Measurements from ENCODE around the gene IRAK2. TPM values are rescaled to one million over a fixed set of nuclear protein-coding genes. Genes with fewer than 3 reads are reported as not detected.
"Not testable (repeated sequence)": the region's sequence is repeated elsewhere in the genome, so short reads cannot be mapped to it uniquely, and the experiment has no call there.

Gene IRAK2
- total RNA-seq, 1 experiment from 2014 or later, result 1.1 TPM

GRCh38 chr3:10253731-10254130 lies 89.0 kb downstream of the IRAK2 start:
- DNase-seq (ENCODE audit: low spot score), result no peak

- no peak for DNase-seq (ENCODE audit: low spot score)
Observed at GRCh38 chr3:10255835-10256234, 91.1 kb downstream of the IRAK2 start.

- no peak for DNase-seq (ENCODE audit: low spot score)
Observed at GRCh38 chr3:10259036-10259435, 94.3 kb downstream of the IRAK2 start.

GRCh38 chr3:10259798-10260197 lies 95.1 kb downstream of the IRAK2 start:
- DNase-seq (ENCODE audit: low spot score), result no peak

- no peak for DNase-seq (ENCODE audit: low spot score)
Observed at GRCh38 chr3:10260211-10260701, 95.5 kb downstream of the IRAK2 start.

- no peak for DNase-seq (ENCODE audit: low spot score)
Observed at GRCh38 chr3:10262027-10262426, 97.3 kb downstream of the IRAK2 start.

- DNase-seq (ENCODE audit: low spot score), result no peak
Observed at GRCh38 chr3:10263646-10264363, 99.1 kb downstream of the IRAK2 start.

- no peak for DNase-seq (ENCODE audit: low spot score)
Observed at GRCh38 chr3:10265833-10266232, 101.1 kb downstream of the IRAK2 start.

GRCh38 chr3:10266936-10267335 lies 102.2 kb downstream of the IRAK2 start:
- DNase-seq (ENCODE audit: low spot score), result not testable (repeated sequence)

GRCh38 chr3:10268116-10268515 lies 103.4 kb downstream of the IRAK2 start:
- DNase-seq (ENCODE audit: low spot score), result no peak

- DNase-seq (ENCODE audit: low spot score), result no peak
Observed at GRCh38 chr3:10268930-10269329, 104.2 kb downstream of the IRAK2 start.

GRCh38 chr3:10269443-10269842 lies 104.7 kb downstream of the IRAK2 start:
- DNase-seq (ENCODE audit: low spot score), result no peak

GRCh38 chr3:10272476-10272875 lies 107.8 kb downstream of the IRAK2 start:
- DNase-seq (ENCODE audit: low spot score), result not testable (repeated sequence)

- no peak for DNase-seq (ENCODE audit: low spot score)
Observed at GRCh38 chr3:10272977-10273376, 108.3 kb downstream of the IRAK2 start.

- no peak for DNase-seq (ENCODE audit: low spot score)
Observed at GRCh38 chr3:10273702-10274305, 109.1 kb downstream of the IRAK2 start.

GRCh38 chr3:10274601-10275000 lies 109.9 kb downstream of the IRAK2 start:
- no peak for DNase-seq (ENCODE audit: low spot score)

GRCh38 chr3:10277115-10277625 lies 112.5 kb downstream of the IRAK2 start:
- no peak for DNase-seq (ENCODE audit: low spot score)

- no peak for DNase-seq (ENCODE audit: low spot score)
Observed at GRCh38 chr3:10278501-10278900, 113.8 kb downstream of the IRAK2 start.

- no peak for DNase-seq (ENCODE audit: low spot score)
Observed at GRCh38 chr3:10279384-10280176, 114.9 kb downstream of the IRAK2 start.

- DNase-seq (ENCODE audit: low spot score), result no peak
Observed at GRCh38 chr3:10280177-10280529, 115.4 kb downstream of the IRAK2 start.

GRCh38 chr3:10280571-10280970 lies 115.9 kb downstream of the IRAK2 start:
- DNase-seq (ENCODE audit: low spot score), result no peak

- no peak for DNase-seq (ENCODE audit: low spot score)
Observed at GRCh38 chr3:10281951-10282350, 117.2 kb downstream of the IRAK2 start.
